Measurements from ENCODE around the gene SIVA1.

DNA sequence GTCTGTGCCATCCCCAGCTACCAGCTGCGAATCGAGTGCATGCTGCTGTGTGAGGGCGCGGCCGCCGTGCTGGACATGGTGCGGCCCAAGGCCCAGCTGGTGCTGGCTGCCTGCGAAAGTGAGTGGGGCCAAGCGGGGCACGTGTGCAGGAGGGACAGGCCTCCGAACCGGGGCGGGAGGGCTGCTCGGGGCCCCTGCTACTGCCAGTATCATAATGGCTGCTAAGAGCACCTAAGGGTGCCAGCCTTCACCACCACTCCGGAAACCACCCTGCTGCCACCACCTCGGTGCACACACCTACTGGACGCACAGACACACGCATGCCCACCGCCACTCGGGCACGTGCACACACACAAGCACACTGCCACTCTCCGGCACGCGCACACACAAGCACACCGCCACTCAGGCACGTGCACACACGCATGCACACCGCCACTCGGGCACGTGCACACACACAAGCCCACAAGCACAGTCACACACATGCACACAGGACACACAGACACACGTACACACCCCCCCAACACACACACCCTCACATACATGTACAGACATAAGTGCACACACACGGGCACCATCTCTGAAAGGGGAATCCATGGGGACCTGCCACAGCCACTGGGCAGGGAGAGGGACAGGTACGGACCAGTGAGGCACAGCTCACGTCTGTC lies 42.7 kb upstream of the SIVA1 start:
- TF ChIP-seq SUZ12 (IDR thresholded peaks at IDR 0.05; ENCODE audit: extremely low read depth, insufficient read depth, insufficient read length) (no peak), YY1 (IDR thresholded peaks at IDR 0.05; ENCODE audit: insufficient read depth, insufficient read length) (no peak), ZNF274 (IDR thresholded peaks at IDR 0.05; ENCODE audit: low read depth, low read length) (no peak)

Data from NT2/D1 (cell line).